ENCODE results near the gene PCDH9.

Gene PCDH9

GRCh38 chr13:66693656-66694055, 536.5 kb downstream of the PCDH9 start:
- TF ChIP-seq CTCF (conservative IDR thresholded peaks at IDR 0.05; ENCODE audit: low read depth, low read length) = no peak
- no peak overlapping the region for H3K4me3 ChIP-seq (ENCODE audit: low read depth, low read length)
- peak; percentile 70 for DNase-seq (ENCODE audit: low read depth)

GRCh38 chr13:66691149-66691548, 539.0 kb downstream of the PCDH9 start:
- no peak overlapping the region for H3K4me3 ChIP-seq (ENCODE audit: low read depth, low read length)
- no peak for TF ChIP-seq CTCF (conservative IDR thresholded peaks at IDR 0.05; ENCODE audit: low read depth, low read length)
- peak; percentile 60 for DNase-seq (ENCODE audit: low read depth)

GRCh38 chr13:66689628-66690027, 540.5 kb downstream of the PCDH9 start:
- no peak overlapping the region for H3K4me3 ChIP-seq (ENCODE audit: low read depth, low read length)
- TF ChIP-seq CTCF (conservative IDR thresholded peaks at IDR 0.05; ENCODE audit: low read depth, low read length) = peak; percentile 73
- peak; percentile 80 for DNase-seq (ENCODE audit: low read depth)

- TF ChIP-seq CTCF (conservative IDR thresholded peaks at IDR 0.05; ENCODE audit: low read depth, low read length) = peak; percentile 42
- peak; percentile 48 for DNase-seq (ENCODE audit: low read depth)
- no peak overlapping the region for H3K4me3 ChIP-seq (ENCODE audit: low read depth, low read length)
These were observed 541.0 kb downstream of the PCDH9 start for GRCh38 chr13:66689037-66689619.

- no peak overlapping the region for H3K4me3 ChIP-seq (ENCODE audit: low read depth, low read length)
- no peak for TF ChIP-seq CTCF (conservative IDR thresholded peaks at IDR 0.05; ENCODE audit: low read depth, low read length)
- no peak for DNase-seq (ENCODE audit: low read depth)
These were observed 548.7 kb downstream of the PCDH9 start for GRCh38 chr13:66681403-66681802.

GRCh38 chr13:66680031-66680430, 550.1 kb downstream of the PCDH9 start:
- no peak for TF ChIP-seq CTCF (conservative IDR thresholded peaks at IDR 0.05; ENCODE audit: low read depth, low read length)
- H3K4me3 ChIP-seq (ENCODE audit: low read depth, low read length) = no peak overlapping the region
- no peak for DNase-seq (ENCODE audit: low read depth)

GRCh38 chr13:66675620-66676019, 554.5 kb downstream of the PCDH9 start:
- DNase-seq (ENCODE audit: low read depth) = peak; percentile 57
- no peak for TF ChIP-seq CTCF (conservative IDR thresholded peaks at IDR 0.05; ENCODE audit: low read depth, low read length)
- H3K4me3 ChIP-seq (ENCODE audit: low read depth, low read length) = no peak overlapping the region
